HepG2 (cell line): Measurements from ENCODE around the gene CPVL. TPM values are rescaled to one million over a fixed set of nuclear protein-coding genes. Genes with fewer than 3 reads are reported as not detected.

Experiments
- DDIT3 ChIP-seq: sonication (generic); formaldehyde crosslinking; IDR thresholded peaks from 2 replicates; pipeline ENCODE4 v1.4.0; 2020; ENCODE audit warnings: mild to moderate bottlenecking, missing genetic modification reagents
- KDM3A ChIP-seq: IDR thresholded peaks from 2 replicates; pipeline ENCODE4 v1.6.1; 2018; ENCODE audit warnings: low read depth, missing compliant biosample characterization
- KLF13 ChIP-seq: sonication (generic); formaldehyde crosslinking; IDR thresholded peaks from 2 replicates; pipeline ENCODE4 v1.4.0; 2020; ENCODE audit warnings: mild to moderate bottlenecking, missing genetic modification reagents
- LBX2 ChIP-seq: sonication (generic); formaldehyde crosslinking; IDR thresholded peaks from 2 replicates; pipeline ENCODE4 v1.5.0; 2020; ENCODE audit warnings: missing genetic modification reagents, mild to moderate bottlenecking, borderline replicate concordance
- NPAS2 ChIP-seq: sonication (generic); formaldehyde crosslinking; IDR thresholded peaks from 2 replicates; pipeline ENCODE4 v1.8.0; 2022; ENCODE audit warnings: mild to moderate bottlenecking, missing genetic modification reagents, borderline replicate concordance
- NR2C2 ChIP-seq: sonication (generic); formaldehyde crosslinking; IDR thresholded peaks from 2 replicates; pipeline ENCODE4 v1.4.0; 2020; ENCODE audit warnings: missing genetic modification reagents, mild to moderate bottlenecking, moderate library complexity, borderline replicate concordance
- PRMT3 ChIP-seq: sonication (generic); formaldehyde crosslinking; IDR thresholded peaks from 2 replicates; pipeline ENCODE4 v1.8.1; 2022; ENCODE audit warnings: low read depth, mild to moderate bottlenecking, moderate library complexity, missing genetic modification reagents, borderline replicate concordance
- RBM22 ChIP-seq: fragments of 200-400 bp; formaldehyde crosslinking; optimal IDR thresholded peaks from 2 replicates; pipeline ENCODE3; 2017; ENCODE audit warnings: mild to moderate bottlenecking, low read length, moderate library complexity
- REST ChIP-seq, 2 experiments: IDR thresholded peaks; 2 replicates each; pipeline ENCODE4 v1.6.1; 2011 to 2012; ENCODE audit warnings: low read length in 2 of 2, borderline replicate concordance in 1 of 2, low read depth in 1 of 2, mild to moderate bottlenecking in 1 of 2, moderate library complexity in 1 of 2
- RFX5 ChIP-seq: IDR thresholded peaks from 2 replicates; pipeline ENCODE4 v1.6.1; 2011; ENCODE audit warnings: low read depth, low read length, improper control_type of control experiment
- SMARCE1 ChIP-seq: fragments of 450-650 bp; IDR thresholded peaks from 2 replicates; pipeline ENCODE4 v1.6.1; 2017; ENCODE audit warnings: borderline replicate concordance
- THAP9 ChIP-seq: sonication (generic); formaldehyde crosslinking; IDR thresholded peaks from 2 replicates; pipeline ENCODE4; 2020; ENCODE audit warnings: missing genetic modification reagents, mild to moderate bottlenecking, borderline replicate concordance
- TOE1 ChIP-seq: sonication (generic); formaldehyde crosslinking; IDR thresholded peaks from 2 replicates; pipeline ENCODE4 v1.4.0; 2020; ENCODE audit warnings: mild to moderate bottlenecking, missing genetic modification reagents
- TRAFD1 ChIP-seq: sonication (generic); formaldehyde crosslinking; IDR thresholded peaks from 2 replicates; pipeline ENCODE4 v1.5.1; 2020; ENCODE audit warnings: missing genetic modification reagents, mild to moderate bottlenecking, borderline replicate concordance
- WIZ ChIP-seq: sonication (generic); formaldehyde crosslinking; IDR thresholded peaks from 2 replicates; pipeline ENCODE4 v1.5.1; 2020; ENCODE audit warnings: mild to moderate bottlenecking, missing genetic modification reagents
- ZFX ChIP-seq: sonication (generic); formaldehyde crosslinking; IDR thresholded peaks from 2 replicates; pipeline ENCODE4 v1.4.0; 2020; ENCODE audit warnings: mild to moderate bottlenecking, low read depth, missing genetic modification reagents, moderate library complexity
- ZNF296 ChIP-seq: sonication (generic); formaldehyde crosslinking; conservative IDR thresholded peaks from 2 replicates; pipeline ENCODE4 v1.5.0; 2020; ENCODE audit warnings: mild to moderate bottlenecking, missing genetic modification reagents
- ZNF337 ChIP-seq: sonication (generic); formaldehyde crosslinking; IDR thresholded peaks from 2 replicates; pipeline ENCODE4 v1.5.1; 2020; ENCODE audit warnings: missing genetic modification reagents, low read depth, mild to moderate bottlenecking, borderline replicate concordance
- ZNF749 ChIP-seq: sonication (generic); formaldehyde crosslinking; IDR thresholded peaks from 2 replicates; pipeline ENCODE4 v1.8.0; 2022; ENCODE audit warnings: mild to moderate bottlenecking, missing genetic modification reagents, moderate library complexity, borderline replicate concordance
- ZNF792 ChIP-seq: IDR thresholded peaks from 2 replicates; pipeline ENCODE4 v1.6.1; 2016
- ZNF891 ChIP-seq: sonication (generic); formaldehyde crosslinking; IDR thresholded peaks from 2 replicates; pipeline ENCODE4 v1.5.0; 2020; ENCODE audit warnings: mild to moderate bottlenecking, missing genetic modification reagents
- polyA plus RNA-seq, 8 experiments: library from polyadenylated mRNA; depleted of rRNA in 3 of 8; stranded (reverse) in 7 of 8; unstranded in 1 of 8; fragments of >200 nt; fragmentation: Illumina TruSeq in 4 of 8; extraction: Trizol in 4 of 8; gene quantifications; 2 replicates each; pipeline versions ENCODE4 v1.2.1 to v1.2.3, GENCODE V29; 2011 to 2016; ENCODE audit warnings: low read depth in 4 of 8, missing spikeins in 1 of 8, mixed read lengths in 1 of 8; ENCODE audit not compliant: insufficient read depth in 1 of 8
- total RNA-seq, 5 experiments: library from RNA; depleted of rRNA; stranded (reverse); fragments of >200 nt; fragmentation: Illumina TruSeq; extraction: Trizol; gene quantifications; 2 replicates each; pipeline ENCODE4 v1.2.3, GENCODE V29; 2016; ENCODE audit warnings: low read depth in 1 of 5

CPVL gene
- total and polyA plus RNA-seq, 2 of the 13 experiments (the other 11 are each of a cell fraction or from before 2014, with no cell fraction given) = 59.2 to 294 TPM

- no peak for TF ChIP-seq REST (IDR thresholded peaks at IDR 0.05; ENCODE audit: borderline replicate concordance in 1 of 2, low read depth in 1 of 2, low read length in 2 of 2)
- no peak for TF ChIP-seq ZNF296 (CRISPR knock-in tag)
- TF ChIP-seq THAP9 (CRISPR knock-in tag) = peak; percentile 61; the same call in 1 of the 2 replicates
- TF ChIP-seq ZNF891 (CRISPR knock-in tag) = no peak
- no peak for TF ChIP-seq ZFX (CRISPR knock-in tag)
- no peak for TF ChIP-seq KLF13 (CRISPR knock-in tag)
- TF ChIP-seq ZNF792 (CRISPR knock-in tag) = no peak
- no peak for TF ChIP-seq SMARCE1
- no peak for TF ChIP-seq KDM3A
- TF ChIP-seq RBM22 = no peak
- TF ChIP-seq TRAFD1 (CRISPR knock-in tag) = no peak
- no peak for TF ChIP-seq RFX5
- TF ChIP-seq DDIT3 (CRISPR knock-in tag) = no peak
- TF ChIP-seq TOE1 (CRISPR knock-in tag) = no peak
- TF ChIP-seq NPAS2 (CRISPR knock-in tag) = no peak
- 0 out of 2 replicates have a peak, but pooled peaks have one; percentile 24 for TF ChIP-seq WIZ (CRISPR knock-in tag)
- TF ChIP-seq ZNF337 (CRISPR knock-in tag) = peak; percentile 23; the same call in 1 of the 2 replicates
- TF ChIP-seq LBX2 (CRISPR knock-in tag) = 0 out of 2 replicates have a peak, but pooled peaks have one; percentile 64
- no peak for TF ChIP-seq PRMT3 (CRISPR knock-in tag)
- TF ChIP-seq ZNF749 (CRISPR knock-in tag) = no peak
- no peak; the same call in none of the 2 replicates for TF ChIP-seq NR2C2 (CRISPR knock-in tag)
Measured at GRCh38 chr7:29146057-29146706, at the start of gene CPVL (continued).
